GM23338 (cell line): ENCODE data around the gene LRRTM2. TPM values are rescaled to one million over a fixed set of nuclear protein-coding genes. Genes with fewer than 3 reads are reported as not detected.
A peak's percentile ranks its signal among the peaks of the same experiment; 100 is the strongest.

ENCODE experiments used
- ATAC-seq: fragments of 200-7000 bp; cut with Tn5 transposase; 3 replicates; pipeline ENCODE4 v1.9.1; 2020
- DNase-seq: peaks from one replicate; pipeline ENCODE4 v3.0.0-alpha.2; 2015; ENCODE audit warnings: low spot score
- H2AFZ ChIP-seq: fragments of 200-600 bp; sonication (generic); 2 replicates; pipeline ENCODE4 v1.8.0; 2016; ENCODE audit warnings: antibody characterized with exemption, mild to moderate bottlenecking, moderate library complexity
- H3F3A ChIP-seq: fragments of 200-600 bp; sonication (generic); replicated peaks from 2 replicates; pipeline ENCODE4 v1.8.0; 2017; ENCODE audit warnings: antibody characterized with exemption, mixed run types, low read depth
- H3K27ac ChIP-seq: fragments of 200-600 bp; sonication (generic); 2 replicates; pipeline ENCODE4 v1.6.1; 2016; ENCODE audit warnings: low read depth
- H3K27me3 ChIP-seq: fragments of 200-600 bp; sonication (generic); 2 replicates; pipeline ENCODE4 v1.8.0; 2016; ENCODE audit warnings: mild to moderate bottlenecking, mixed run types, moderate library complexity; ENCODE audit not compliant: insufficient read depth
- H3K36me3 ChIP-seq: fragments of 200-600 bp; sonication (generic); 2 replicates; pipeline ENCODE4 v1.8.0; 2016; ENCODE audit warnings: mild to moderate bottlenecking; ENCODE audit not compliant: insufficient read depth
- H3K4me1 ChIP-seq: fragments of 200-600 bp; sonication (generic); 2 replicates; pipeline ENCODE4 v1.8.0; 2016; ENCODE audit warnings: mild to moderate bottlenecking, moderate library complexity; ENCODE audit not compliant: insufficient read depth
- H3K4me2 ChIP-seq: fragments of 200-600 bp; sonication (generic); 2 replicates; pipeline ENCODE4 v1.7.1; 2017; ENCODE audit warnings: mixed run types
- H3K4me3 ChIP-seq: fragments of 200-600 bp; sonication (generic); 2 replicates; pipeline ENCODE4 v1.6.1; 2016; ENCODE audit warnings: mixed run types
- H3K79me2 ChIP-seq: fragments of 200-600 bp; sonication (generic); replicated peaks from 2 replicates; pipeline ENCODE4 v1.8.0; 2017; ENCODE audit warnings: mild to moderate bottlenecking; ENCODE audit not compliant: insufficient read depth
- H3K9me2 ChIP-seq: fragments of 200-600 bp; sonication (generic); 2 replicates; pipeline ENCODE4 v1.8.0; 2017; ENCODE audit not compliant: insufficient read depth
- H4K20me1 ChIP-seq: fragments of 200-600 bp; sonication (generic); replicated peaks from 2 replicates; pipeline ENCODE4 v1.8.0; 2017; ENCODE audit warnings: mild to moderate bottlenecking; ENCODE audit not compliant: insufficient read depth
- H3K27ac Mint-ChIP-seq: 2 replicates; pipeline ENCODE4 v1.8.0; 2020; ENCODE audit warnings: inconsistent platforms, mild to moderate bottlenecking, moderate library complexity, mixed read lengths
- H3K27me3 Mint-ChIP-seq: 3 replicates; pipeline ENCODE4 v1.8.0; 2022; ENCODE audit warnings: low read depth, mild to moderate bottlenecking, moderate library complexity, mixed read lengths, inconsistent platforms; ENCODE audit not compliant: insufficient read depth, poor library complexity
- H3K36me3 Mint-ChIP-seq: 3 replicates; pipeline ENCODE4 v1.8.0; 2021; ENCODE audit warnings: low read depth, mild to moderate bottlenecking, inconsistent platforms, moderate library complexity, mixed read lengths
- H3K4me1 Mint-ChIP-seq: 3 replicates; pipeline ENCODE4 v1.8.0; 2020; ENCODE audit warnings: mild to moderate bottlenecking, inconsistent platforms, mixed read lengths
- H3K4me3 Mint-ChIP-seq: 3 replicates; pipeline ENCODE4 v1.8.0; 2021; ENCODE audit warnings: moderate library complexity, mild to moderate bottlenecking, inconsistent platforms, mixed read lengths
- H3K9me3 Mint-ChIP-seq: 3 replicates; pipeline ENCODE4 v1.8.0; 2020; ENCODE audit warnings: moderate library complexity, mild to moderate bottlenecking, inconsistent platforms, mixed read lengths
- CREB1 ChIP-seq: fragments of 250-450 bp; sonication (Bioruptor Pico); IDR thresholded peaks from 2 replicates; pipeline ENCODE4 v1.5.0; 2020; ENCODE audit warnings: low read depth, mild to moderate bottlenecking, moderate library complexity
- ETS1 ChIP-seq: IDR thresholded peaks from 2 replicates; pipeline ENCODE4 v1.6.1; 2016; ENCODE audit warnings: antibody characterized with exemption
- EZH2 ChIP-seq: fragments of 200-600 bp; sonication (generic); IDR thresholded peaks from one replicate; pipeline ENCODE4 v1.8.0; 2017; ENCODE audit warnings: antibody characterized with exemption, mild to moderate bottlenecking, low read depth; ENCODE audit not compliant: unreplicated experiment
- JUNB ChIP-seq: IDR thresholded peaks from one replicate; pipeline ENCODE4 v1.6.1; 2016; ENCODE audit warnings: antibody characterized with exemption; ENCODE audit not compliant: unreplicated experiment
- POLR2AphosphoS5 ChIP-seq: IDR thresholded peaks from 2 replicates; pipeline ENCODE4 v1.6.1; 2016; ENCODE audit warnings: antibody characterized with exemption, low read depth
- STAT1 ChIP-seq: IDR thresholded peaks from one replicate; pipeline ENCODE4 v1.6.1; 2016; ENCODE audit warnings: antibody characterized with exemption; ENCODE audit not compliant: unreplicated experiment
- ZNF114 ChIP-seq: fragments of 250-450 bp; sonication (Bioruptor Pico); IDR thresholded peaks from 2 replicates; pipeline ENCODE4 v1.5.0; 2020; ENCODE audit warnings: mild to moderate bottlenecking, moderate library complexity
- ZNF331 ChIP-seq: fragments of 250-450 bp; sonication (Bioruptor Pico); IDR thresholded peaks from 2 replicates; pipeline ENCODE4 v1.5.0; 2020; ENCODE audit warnings: low read depth, mild to moderate bottlenecking, moderate library complexity
- ZNF462 ChIP-seq: fragments of 250-450 bp; sonication (Bioruptor Pico); IDR thresholded peaks from 2 replicates; pipeline ENCODE4 v1.5.0; 2020; ENCODE audit warnings: mild to moderate bottlenecking, moderate library complexity
- polyA plus RNA-seq: library from polyadenylated mRNA; unstranded; fragments of >200 nt; fragmentation: Nextera tagmentation; extraction: Ambion mirVana; gene quantifications from 2 replicates; pipeline ENCODE4 v1.2.1, GENCODE V29; 2016
- total RNA-seq: library from RNA; depleted of rRNA; stranded (reverse); fragments of >200 nt; shearing (Covaris generic); gene quantifications from 2 replicates; pipeline ENCODE4 v1.2.3, GENCODE V29; 2014

LRRTM2 gene
- total and polyA plus RNA-seq, 2 experiments from 2014 or later: 1.5 TPM; not detected in 1

- no peak for TF ChIP-seq ZNF462 (CRISPR knock-in tag)
- no peak for TF ChIP-seq CREB1 (CRISPR knock-in tag)
- TF ChIP-seq ETS1: no peak
- TF ChIP-seq STAT1: no peak
- no peak for TF ChIP-seq ZNF114 (CRISPR knock-in tag)
- TF ChIP-seq EZH2: no peak
- TF ChIP-seq POLR2AphosphoS5: no peak
These were observed 2.2 kb downstream of the LRRTM2 start (continued) for GRCh38 chr5:138872841-138873465.

GRCh38 chr5:138870611-138871010 lies 4.5 kb downstream of the LRRTM2 start:
- Histone ChIP-seq H3K4me2 (no peak overlapping the region; the same call in 1 of the 2 replicates), H3K36me3 (no peaks in the 10 kb centered on the region), H4K20me1 (0 out of 2 replicates have a peak, but pooled peaks cover 2% of the 10 kb centered on the region), H3K27me3 (no peaks in the 10 kb centered on the region), H3K4me3 (no peak overlapping the region), H3K27ac (peak overlapping the region; percentile 75), H2AFZ (no peak overlapping the region), H3K79me2 (peaks cover 68% of the 10 kb centered on the region), H3K9me2 (no peaks in the 10 kb centered on the region), H3K4me1 (peaks cover 60% of the 10 kb centered on the region), H3F3A (no peaks in the 10 kb centered on the region; the same call in 1 of the 2 replicates)
- DNase-seq: no peak
- Mint-ChIP-seq H3K36me3 (no peaks in the 10 kb centered on the region), H3K27me3 (peaks cover 9% of the 10 kb centered on the region), H3K9me3 (no peaks in the 10 kb centered on the region), H3K27ac (peak overlapping the region; percentile 80), H3K4me3 (no peak overlapping the region), H3K4me1 (peaks cover 83% of the 10 kb centered on the region)
- ATAC-seq: peak; percentile 55
- TF ChIP-seq ZNF331 (CRISPR knock-in tag): no peak
- no peak for TF ChIP-seq JUNB
